HepG2 (cell line): Measurements from ENCODE around the gene SRC. TPM values are rescaled to one million over a fixed set of nuclear protein-coding genes. Genes with fewer than 3 reads are reported as not detected.

Experiments
- ATAC-seq: fragments of 200-7000 bp; cut with Tn5 transposase; 3 replicates; pipeline ENCODE4 v1.9.1; 2020; ENCODE audit warnings: mild to moderate bottlenecking, moderate library complexity
- BruUV-seq: library from RNA; stranded (reverse); fragments of 400-500 nt; replicated peaks from 2 replicates; lab custom pipeline; 2021; lab: Mats Ljungman, UMichigan
- CTCF ChIA-PET: fragments of 300-600 bp; formaldehyde crosslinking; extraction: SDS; loops from one replicate; lab custom pipeline; 2021; ENCODE audit warnings: low total read pairs, inconsistent platforms, low intra/inter-chr PET ratio; lab: Yijun Ruan, JAX
- POLR2A ChIA-PET: fragments of 350-600 bp; sonication (Branson Sonifier 250); formaldehyde crosslinking; loops from one replicate; lab custom pipeline; 2020; ENCODE audit warnings: antibody characterized with exemption, inconsistent platforms; lab: Yijun Ruan, JAX
- DNase-seq: peaks from one replicate; pipeline ENCODE4 v3.0.0-alpha.2; 2015; ENCODE audit warnings: low spot score
- FAIRE-seq: peaks from 3 replicates; lab custom pipeline; 2011; peaks lifted over from hg19 to GRCh38; lab: Jason Lieb, UNC
- H2AFZ ChIP-seq: one replicate; pipeline ENCODE4 v1.6.1; 2011; ENCODE audit warnings: low read length, inconsistent platforms
- H3K27ac ChIP-seq: fragments of 300-600 bp; 3 replicates; pipeline ENCODE4 v1.8.0; 2011; ENCODE audit warnings: mixed run types, mild to moderate bottlenecking, mixed read lengths, low read length, inconsistent platforms; ENCODE audit not compliant: insufficient read depth; ENCODE audit errors: extremely low read length
- H3K27me3 ChIP-seq, 2 experiments: fragments of 200-600 bp in 1 of 2; 2 replicates in 1 of 2; 3 replicates in 1 of 2; pipeline versions ENCODE4 v1.6.0 to v1.8.0; 2011; ENCODE audit warnings: low read length in 2 of 2, mild to moderate bottlenecking in 2 of 2, moderate library complexity in 2 of 2, inconsistent platforms in 1 of 2; ENCODE audit not compliant: insufficient read depth in 2 of 2, control insufficient read depth in 1 of 2
- H3K36me3 ChIP-seq, 2 experiments: fragments of 200-600 bp in 1 of 2; replicated peaks in 1 of 2; 2 replicates in 1 of 2; 3 replicates in 1 of 2; pipeline versions ENCODE4 v1.5.1 to v1.8.0; 2011; ENCODE audit warnings: low read length in 2 of 2, inconsistent platforms in 1 of 2; ENCODE audit not compliant: insufficient read depth in 2 of 2, control insufficient read depth in 1 of 2
- H3K4me1 ChIP-seq: 2 replicates; pipeline ENCODE4 v1.5.1; 2012; ENCODE audit warnings: low read length, inconsistent platforms; ENCODE audit not compliant: insufficient read depth
- H3K4me2 ChIP-seq: 2 replicates; pipeline ENCODE4 v1.6.0; 2011; ENCODE audit warnings: low read depth, low read length, inconsistent platforms
- H3K4me3 ChIP-seq, 3 experiments: fragments of 200-600 bp in 1 of 3; sonication (generic), shearing (Covaris generic) in 1 of 3; replicated peaks in 1 of 3; 2 replicates each; pipeline ENCODE4 v1.5.1; 2011 to 2016; ENCODE audit warnings: low read length in 3 of 3, inconsistent platforms in 2 of 3, low read depth in 2 of 3, mild to moderate bottlenecking in 2 of 3, control low read depth in 1 of 3, mixed read lengths in 1 of 3; ENCODE audit not compliant: insufficient read depth in 1 of 3
- H3K79me2 ChIP-seq: one replicate; pipeline ENCODE4 v1.6.1; 2011; ENCODE audit warnings: low read length, inconsistent platforms; ENCODE audit not compliant: insufficient read depth
- H3K9ac ChIP-seq: 2 replicates; pipeline ENCODE4 v1.6.0; 2011; ENCODE audit warnings: mild to moderate bottlenecking, low read depth, low read length, inconsistent platforms; ENCODE audit not compliant: insufficient read depth
- H3K9me3 ChIP-seq: 2 replicates; pipeline ENCODE4 v1.5.1; 2012; ENCODE audit warnings: mild to moderate bottlenecking, low read length
- H4K20me1 ChIP-seq: 2 replicates; pipeline ENCODE4 v1.6.0; 2011; ENCODE audit warnings: inconsistent platforms, mild to moderate bottlenecking, low read length, moderate library complexity; ENCODE audit not compliant: insufficient read depth
- AGO2 ChIP-seq: fragments of 200-400 bp; formaldehyde crosslinking; optimal IDR thresholded peaks from 2 replicates; pipeline ENCODE3; 2017; ENCODE audit warnings: mild to moderate bottlenecking, low read depth, low read length, moderate library complexity
- ARNT ChIP-seq: fragments of 450-650 bp; IDR thresholded peaks from 2 replicates; pipeline ENCODE4 v1.6.1; 2017
- EHMT2 ChIP-seq: fragments of 200-600 bp; sonication (generic); IDR thresholded peaks from 2 replicates; pipeline ENCODE4 v1.7.0; 2017; ENCODE audit warnings: antibody characterized with exemption, low read depth, low read length, borderline replicate concordance
- FOXC1 ChIP-seq: sonication (generic); formaldehyde crosslinking; IDR thresholded peaks from 2 replicates; pipeline ENCODE4 v1.8.0; 2022; ENCODE audit warnings: mild to moderate bottlenecking, missing genetic modification reagents, borderline replicate concordance
- HNRNPUL1 ChIP-seq: fragments of 200-400 bp; formaldehyde crosslinking; IDR thresholded peaks from 2 replicates; pipeline ENCODE4 v1.6.1; 2017; ENCODE audit warnings: low read depth, mild to moderate bottlenecking, low read length, moderate library complexity
- MEIS1 ChIP-seq: sonication (generic); formaldehyde crosslinking; IDR thresholded peaks from 2 replicates; pipeline ENCODE4 v1.9.0; 2021; ENCODE audit warnings: mild to moderate bottlenecking, missing genetic modification reagents, moderate library complexity, borderline replicate concordance
- SCMH1 ChIP-seq: sonication (generic); formaldehyde crosslinking; IDR thresholded peaks from 2 replicates; pipeline ENCODE4 v1.9.0; 2021; ENCODE audit warnings: missing genetic modification reagents, mild to moderate bottlenecking, borderline replicate concordance
- THAP11 ChIP-seq: IDR thresholded peaks from 2 replicates; pipeline ENCODE4 v1.6.1; 2016; ENCODE audit warnings: missing biosample characterization, missing genetic modification reagents
- TSC22D2 ChIP-seq: sonication (generic); formaldehyde crosslinking; IDR thresholded peaks from 2 replicates; pipeline ENCODE4 v1.5.1; 2020; ENCODE audit warnings: missing genetic modification reagents, mild to moderate bottlenecking, borderline replicate concordance
- ZBTB38 ChIP-seq: sonication (generic); formaldehyde crosslinking; IDR thresholded peaks from 2 replicates; pipeline ENCODE4 v1.5.1; 2020; ENCODE audit warnings: mild to moderate bottlenecking, missing genetic modification reagents
- ZBTB7A ChIP-seq: sonication (generic); formaldehyde crosslinking; IDR thresholded peaks from 2 replicates; pipeline ENCODE4 v1.8.0; 2022; ENCODE audit warnings: mild to moderate bottlenecking, missing genetic modification reagents
- ZMYM3 ChIP-seq: sonication (generic); formaldehyde crosslinking; IDR thresholded peaks from 2 replicates; pipeline ENCODE4 v1.5.1; 2020; ENCODE audit warnings: mild to moderate bottlenecking, missing genetic modification reagents
- ZNF337 ChIP-seq: sonication (generic); formaldehyde crosslinking; IDR thresholded peaks from 2 replicates; pipeline ENCODE4 v1.5.1; 2020; ENCODE audit warnings: missing genetic modification reagents, low read depth, mild to moderate bottlenecking, borderline replicate concordance
- ZNF343 ChIP-seq: sonication (generic); formaldehyde crosslinking; IDR thresholded peaks from 2 replicates; pipeline ENCODE4 v1.4.0; 2020; ENCODE audit warnings: mild to moderate bottlenecking, missing genetic modification reagents
- ZNF503 ChIP-seq: sonication (generic); formaldehyde crosslinking; IDR thresholded peaks from 2 replicates; pipeline ENCODE4 v1.4.0; 2020; ENCODE audit warnings: missing genetic modification reagents
- ZNF512B ChIP-seq: sonication (generic); formaldehyde crosslinking; IDR thresholded peaks from 2 replicates; pipeline ENCODE4 v1.5.1; 2020; ENCODE audit warnings: missing genetic modification reagents, mild to moderate bottlenecking, borderline replicate concordance
- ZNF564 ChIP-seq: sonication (generic); formaldehyde crosslinking; IDR thresholded peaks from 2 replicates; pipeline ENCODE4 v1.8.1; 2023; ENCODE audit warnings: mild to moderate bottlenecking, missing genetic modification reagents
- ZNF572 ChIP-seq: sonication (generic); formaldehyde crosslinking; IDR thresholded peaks from 2 replicates; pipeline ENCODE4 v1.5.1; 2020; ENCODE audit warnings: mild to moderate bottlenecking, missing genetic modification reagents
- ZNF720 ChIP-seq: sonication (generic); formaldehyde crosslinking; IDR thresholded peaks from 2 replicates; pipeline ENCODE4 v1.4.0; 2020; ENCODE audit warnings: missing genetic modification reagents
- WGBS: methylation state at CpG from one replicate; pipeline ENCODE4 v1.1.6; 2017; ENCODE audit warnings: low lambda C conversion rate; 5-methylcytosine and 5-hydroxymethylcytosine counted together
- in situ Hi-C: cut with HindIII; loops from 2 replicates; pipeline ENCODE4 v1.10.0; 2017; ENCODE audit warnings: low pct_unique_long_range_greater_than_20kb; ENCODE audit not compliant: extremely low pct_ligation_motif_present
- intact Hi-C: fragments of 100-400 bp; cut with micrococcal nuclease; formaldehyde crosslinking; loops from one replicate; pipeline ENCODE4 v1.10.0; 2022; ENCODE audit not compliant: unreplicated experiment
- polyA plus RNA-seq, 8 experiments: library from polyadenylated mRNA; depleted of rRNA in 3 of 8; stranded (reverse) in 7 of 8; unstranded in 1 of 8; fragments of >200 nt; fragmentation: Illumina TruSeq in 4 of 8; extraction: Trizol in 4 of 8; gene quantifications; 2 replicates each; pipeline versions ENCODE4 v1.2.1 to v1.2.3, GENCODE V29; 2011 to 2016; ENCODE audit warnings: low read depth in 4 of 8, missing spikeins in 1 of 8, mixed read lengths in 1 of 8; ENCODE audit not compliant: insufficient read depth in 1 of 8
- total RNA-seq, 5 experiments: library from RNA; depleted of rRNA; stranded (reverse); fragments of >200 nt; fragmentation: Illumina TruSeq; extraction: Trizol; gene quantifications; 2 replicates each; pipeline ENCODE4 v1.2.3, GENCODE V29; 2016; ENCODE audit warnings: low read depth in 1 of 5
- TF ChIP-seq, protein P1 (sequence below): sonication (generic); formaldehyde crosslinking; IDR thresholded peaks from 2 replicates; pipeline ENCODE4 v1.8.1; 2023; ENCODE audit warnings: missing genetic modification reagents, inconsistent platforms, borderline replicate concordance

Gene SRC
- total and polyA plus RNA-seq, 2 of the 13 experiments (the other 11 are each of a cell fraction or from before 2014, with no cell fraction given) = 54.7 to 192 TPM

DNA sequence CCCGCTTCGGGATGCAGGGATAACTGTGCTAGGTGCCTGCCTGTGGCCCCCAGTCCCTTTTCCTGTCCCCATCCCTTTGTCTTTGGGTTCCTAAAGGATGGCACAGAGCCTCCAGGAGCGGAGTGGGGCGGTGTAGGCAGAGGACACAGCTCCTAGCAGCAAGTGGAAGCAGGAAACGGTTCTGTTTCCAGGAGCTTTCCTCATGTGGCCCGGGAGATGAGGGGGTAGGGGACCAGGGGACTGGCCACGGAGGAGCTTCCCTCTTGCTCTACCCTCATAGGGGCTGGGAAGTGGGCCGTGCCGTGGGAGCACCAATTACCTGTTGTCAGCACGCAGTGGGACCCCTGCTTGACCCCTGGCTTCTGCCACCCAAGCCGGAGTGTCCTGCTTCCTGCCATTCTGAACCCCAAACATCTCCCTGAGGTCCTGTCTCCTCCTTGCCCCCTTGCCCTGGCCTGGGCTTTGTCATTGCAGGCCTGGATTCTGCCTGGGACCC is 76.9 kb downstream of the SRC start:
- Histone ChIP-seq H3K9ac (no peak overlapping the region), H3K79me2 (no peaks in the 10 kb centered on the region), H3K36me3 (no peaks in the 10 kb centered on the region), H3K27me3 (peaks cover 24 to 99% of the 10 kb centered on the region in 2 experiments), H3K9me3 (no peaks in the 10 kb centered on the region), H2AFZ (no peak overlapping the region), H3K4me1 (peaks cover 14% of the 10 kb centered on the region), H3K4me2 (no peak overlapping the region), H4K20me1 (no peaks in the 10 kb centered on the region), H3K4me3 (no peak overlapping the region), H3K27ac (no peak overlapping the region)
- POLR2A ChIA-PET = no interaction called here
- in situ Hi-C loops = no loop called here
- no peak for ATAC-seq
- intact Hi-C loops = no loop called here
- TF ChIP-seq ZNF337 (CRISPR knock-in tag) = no peak
- no peak for TF ChIP-seq ZBTB7A (CRISPR knock-in tag)
- TF ChIP-seq THAP11 (CRISPR knock-in tag) = no peak
- TF ChIP-seq, protein P1, sequence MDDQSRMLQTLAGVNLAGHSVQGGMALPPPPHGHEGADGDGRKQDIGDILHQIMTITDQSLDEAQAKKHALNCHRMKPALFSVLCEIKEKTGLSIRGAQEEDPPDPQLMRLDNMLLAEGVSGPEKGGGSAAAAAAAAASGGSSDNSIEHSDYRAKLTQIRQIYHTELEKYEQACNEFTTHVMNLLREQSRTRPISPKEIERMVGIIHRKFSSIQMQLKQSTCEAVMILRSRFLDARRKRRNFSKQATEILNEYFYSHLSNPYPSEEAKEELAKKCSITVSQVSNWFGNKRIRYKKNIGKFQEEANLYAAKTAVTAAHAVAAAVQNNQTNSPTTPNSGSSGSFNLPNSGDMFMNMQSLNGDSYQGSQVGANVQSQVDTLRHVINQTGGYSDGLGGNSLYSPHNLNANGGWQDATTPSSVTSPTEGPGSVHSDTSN (CRISPR knock-in tag) = no peak
- no peak for TF ChIP-seq ZBTB38
- TF ChIP-seq ZNF564 (CRISPR knock-in tag) = no peak
- TF ChIP-seq EHMT2 = no peak
- TF ChIP-seq SCMH1 = no peak
- TF ChIP-seq TSC22D2 (CRISPR knock-in tag) = no peak
- TF ChIP-seq MEIS1 = no peak
- TF ChIP-seq FOXC1 = no peak
- no peak for TF ChIP-seq ZNF503
- no peak for TF ChIP-seq ZNF572 (CRISPR knock-in tag)
- no peak for TF ChIP-seq ZNF720 (CRISPR knock-in tag)
- no peak for TF ChIP-seq ZMYM3
- TF ChIP-seq AGO2 = no peak
- TF ChIP-seq HNRNPUL1 = no peak
- TF ChIP-seq ZNF512B (CRISPR knock-in tag) = no peak
- no peak for TF ChIP-seq ZNF343 (CRISPR knock-in tag)
- no peak for TF ChIP-seq ARNT
- CTCF ChIA-PET = no interaction called here
- BruUV-seq = no TSS peak
- WGBS = 19% methylated on average over 11 of the region's 11 CpGs
- FAIRE-seq = no peak
- DNase-seq = no peak
